ENCODE results near the gene SPTLC3. TPM values are rescaled to one million over a fixed set of nuclear protein-coding genes. Genes with fewer than 3 reads are reported as not detected.

The SPTLC3 gene
- total and polyA plus RNA-seq, 2 of the 13 experiments (the other 11 are each of a cell fraction or from before 2014, with no cell fraction given), result 20.5 to 95.6 TPM

DNA sequence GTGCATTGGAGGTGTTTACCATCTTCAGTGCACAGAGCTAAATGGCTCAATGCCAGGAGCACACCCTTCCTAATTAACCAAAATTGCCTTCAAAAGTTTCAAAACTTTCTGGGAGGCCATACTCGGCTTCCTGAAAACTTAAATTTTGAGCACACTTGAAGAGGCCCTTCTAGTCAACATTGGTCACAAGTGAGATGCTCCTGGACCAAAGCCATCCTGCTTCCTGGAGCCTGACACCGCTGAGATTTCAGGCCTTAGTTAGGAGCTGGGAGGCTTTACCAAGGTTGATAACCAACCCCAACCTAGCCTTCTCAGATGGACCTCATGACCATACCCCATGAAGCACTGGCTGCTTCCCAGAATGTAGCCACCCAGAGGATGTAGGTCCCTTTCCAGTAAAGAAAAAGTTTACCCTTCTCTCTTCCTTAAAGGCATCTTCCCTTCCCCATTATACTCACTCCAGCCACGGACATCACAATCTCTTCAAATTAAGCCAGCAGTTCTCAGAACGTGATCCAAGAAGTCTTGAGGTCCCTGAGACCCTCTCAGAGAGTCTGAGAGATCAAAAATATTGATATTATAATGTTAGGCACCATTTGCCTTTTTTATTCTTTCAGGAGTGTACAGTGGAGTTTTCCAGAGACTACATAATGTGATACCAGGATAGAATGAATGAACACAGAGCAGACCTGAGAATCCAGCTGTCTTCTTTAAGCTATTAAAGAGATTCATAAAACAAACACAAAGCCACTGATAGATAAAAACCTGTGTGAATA, 32.8 kb upstream of the SPTLC3 start:
- Histone ChIP-seq H3K36me3 (replicated peaks in 1 of 2; ENCODE audit: control insufficient read depth in 1 of 2, insufficient read depth in 2 of 2, low read length in 2 of 2) (no peaks in the 10 kb centered on the region), H2AFZ (ENCODE audit: low read length) (peak overlapping the region; percentile 50), H3K4me1 (ENCODE audit: insufficient read depth, low read length) (peaks cover 64% of the 10 kb centered on the region), H3K4me3 (replicated peaks in 1 of 3; ENCODE audit: insufficient read depth in 1 of 3, low read depth in 2 of 3, low read length in 3 of 3) (peak overlapping the region in 2 of 3 experiments; percentile 40 to 43; a peak in 2 of 6 replicates), H3K27me3 (ENCODE audit: control insufficient read depth in 1 of 2, insufficient read depth in 2 of 2, low read length in 2 of 2) (no peaks in the 10 kb centered on the region), H3K9me3 (ENCODE audit: low read length) (peaks cover 8% of the 10 kb centered on the region), H3K9ac (ENCODE audit: insufficient read depth, low read depth, low read length) (peak overlapping the region; percentile 57), H3K27ac (ENCODE audit: extremely low read length, insufficient read depth, low read length) (peak overlapping the region; percentile 80), H4K20me1 (ENCODE audit: insufficient read depth, low read length) (no peaks in the 10 kb centered on the region), H3K4me2 (ENCODE audit: low read depth, low read length) (peak overlapping the region; percentile 84), H3K79me2 (ENCODE audit: insufficient read depth, low read length) (no peaks in the 10 kb centered on the region)
- no peak for FAIRE-seq
- ATAC-seq, result no peak
- BruUV-seq (replicated peaks), result no TSS peak
- 85% methylated on average over 4 of the region's 4 CpGs for WGBS (ENCODE audit: low lambda C conversion rate)
- in situ Hi-C loops (cut with HindIII; ENCODE audit: extremely low pct_ligation_motif_present, low pct_unique_long_range_greater_than_20kb), result loop anchor here (5.0 to 10.0 kb wide), 2 partner anchors 126 to 809 kb away; partner anchors contain the start of genes ESF1 and NDUFAF5
- POLR2A ChIA-PET, result interaction anchor here (0.8 to 3.1 kb wide), 16 partner anchors 33 to 268 kb away, joined by 3 to 36 read pairs (median 8); partner anchors contain the start of gene SPTLC3
- intact Hi-C loops (cut with micrococcal nuclease; ENCODE audit: unreplicated experiment), result no loop called here
- DNase-seq (ENCODE audit: low spot score), result no peak
- CTCF ChIA-PET (ENCODE audit: low intra/inter-chr PET ratio, low total read pairs), result no interaction called here
- TF ChIP-seq, protein P1, sequence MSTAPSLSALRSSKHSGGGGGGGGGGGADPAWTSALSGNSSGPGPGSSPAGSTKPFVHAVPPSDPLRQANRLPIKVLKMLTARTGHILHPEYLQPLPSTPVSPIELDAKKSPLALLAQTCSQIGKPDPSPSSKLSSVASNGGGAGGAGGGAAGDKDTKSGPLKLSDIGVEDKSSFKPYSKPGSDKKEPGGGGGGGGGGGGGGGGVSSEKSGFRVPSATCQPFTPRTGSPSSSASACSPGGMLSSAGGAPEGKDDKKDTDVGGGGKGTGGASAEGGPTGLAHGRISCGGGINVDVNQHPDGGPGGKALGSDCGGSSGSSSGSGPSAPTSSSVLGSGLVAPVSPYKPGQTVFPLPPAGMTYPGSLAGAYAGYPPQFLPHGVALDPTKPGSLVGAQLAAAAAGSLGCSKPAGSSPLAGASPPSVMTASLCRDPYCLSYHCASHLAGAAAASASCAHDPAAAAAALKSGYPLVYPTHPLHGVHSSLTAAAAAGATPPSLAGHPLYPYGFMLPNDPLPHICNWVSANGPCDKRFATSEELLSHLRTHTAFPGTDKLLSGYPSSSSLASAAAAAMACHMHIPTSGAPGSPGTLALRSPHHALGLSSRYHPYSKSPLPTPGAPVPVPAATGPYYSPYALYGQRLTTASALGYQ (CRISPR knock-in tag; IDR thresholded peaks at IDR 0.05), result 0 out of 2 replicates have a peak, but pooled peaks have one; percentile 19
- TF ChIP-seq, protein P2, sequence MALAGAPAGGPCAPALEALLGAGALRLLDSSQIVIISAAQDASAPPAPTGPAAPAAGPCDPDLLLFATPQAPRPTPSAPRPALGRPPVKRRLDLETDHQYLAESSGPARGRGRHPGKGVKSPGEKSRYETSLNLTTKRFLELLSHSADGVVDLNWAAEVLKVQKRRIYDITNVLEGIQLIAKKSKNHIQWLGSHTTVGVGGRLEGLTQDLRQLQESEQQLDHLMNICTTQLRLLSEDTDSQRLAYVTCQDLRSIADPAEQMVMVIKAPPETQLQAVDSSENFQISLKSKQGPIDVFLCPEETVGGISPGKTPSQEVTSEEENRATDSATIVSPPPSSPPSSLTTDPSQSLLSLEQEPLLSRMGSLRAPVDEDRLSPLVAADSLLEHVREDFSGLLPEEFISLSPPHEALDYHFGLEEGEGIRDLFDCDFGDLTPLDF (CRISPR knock-in tag; IDR thresholded peaks at IDR 0.05), result 0 out of 2 replicates have a peak, but pooled peaks have one; percentile 25
- TF ChIP-seq, protein P3, sequence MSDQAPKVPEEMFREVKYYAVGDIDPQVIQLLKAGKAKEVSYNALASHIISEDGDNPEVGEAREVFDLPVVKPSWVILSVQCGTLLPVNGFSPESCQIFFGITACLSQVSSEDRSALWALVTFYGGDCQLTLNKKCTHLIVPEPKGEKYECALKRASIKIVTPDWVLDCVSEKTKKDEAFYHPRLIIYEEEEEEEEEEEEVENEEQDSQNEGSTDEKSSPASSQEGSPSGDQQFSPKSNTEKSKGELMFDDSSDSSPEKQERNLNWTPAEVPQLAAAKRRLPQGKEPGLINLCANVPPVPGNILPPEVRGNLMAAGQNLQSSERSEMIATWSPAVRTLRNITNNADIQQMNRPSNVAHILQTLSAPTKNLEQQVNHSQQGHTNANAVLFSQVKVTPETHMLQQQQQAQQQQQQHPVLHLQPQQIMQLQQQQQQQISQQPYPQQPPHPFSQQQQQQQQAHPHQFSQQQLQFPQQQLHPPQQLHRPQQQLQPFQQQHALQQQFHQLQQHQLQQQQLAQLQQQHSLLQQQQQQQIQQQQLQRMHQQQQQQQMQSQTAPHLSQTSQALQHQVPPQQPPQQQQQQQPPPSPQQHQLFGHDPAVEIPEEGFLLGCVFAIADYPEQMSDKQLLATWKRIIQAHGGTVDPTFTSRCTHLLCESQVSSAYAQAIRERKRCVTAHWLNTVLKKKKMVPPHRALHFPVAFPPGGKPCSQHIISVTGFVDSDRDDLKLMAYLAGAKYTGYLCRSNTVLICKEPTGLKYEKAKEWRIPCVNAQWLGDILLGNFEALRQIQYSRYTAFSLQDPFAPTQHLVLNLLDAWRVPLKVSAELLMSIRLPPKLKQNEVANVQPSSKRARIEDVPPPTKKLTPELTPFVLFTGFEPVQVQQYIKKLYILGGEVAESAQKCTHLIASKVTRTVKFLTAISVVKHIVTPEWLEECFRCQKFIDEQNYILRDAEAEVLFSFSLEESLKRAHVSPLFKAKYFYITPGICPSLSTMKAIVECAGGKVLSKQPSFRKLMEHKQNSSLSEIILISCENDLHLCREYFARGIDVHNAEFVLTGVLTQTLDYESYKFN (CRISPR knock-in tag; conservative IDR thresholded peaks at IDR 0.05), result 0 out of 2 replicates have a peak, but pooled peaks have one; percentile 20
- no peak for TF ChIP-seq ZNF839 (CRISPR knock-in tag; IDR thresholded peaks at IDR 0.05; ENCODE audit: borderline replicate concordance)
- TF ChIP-seq, protein P4, sequence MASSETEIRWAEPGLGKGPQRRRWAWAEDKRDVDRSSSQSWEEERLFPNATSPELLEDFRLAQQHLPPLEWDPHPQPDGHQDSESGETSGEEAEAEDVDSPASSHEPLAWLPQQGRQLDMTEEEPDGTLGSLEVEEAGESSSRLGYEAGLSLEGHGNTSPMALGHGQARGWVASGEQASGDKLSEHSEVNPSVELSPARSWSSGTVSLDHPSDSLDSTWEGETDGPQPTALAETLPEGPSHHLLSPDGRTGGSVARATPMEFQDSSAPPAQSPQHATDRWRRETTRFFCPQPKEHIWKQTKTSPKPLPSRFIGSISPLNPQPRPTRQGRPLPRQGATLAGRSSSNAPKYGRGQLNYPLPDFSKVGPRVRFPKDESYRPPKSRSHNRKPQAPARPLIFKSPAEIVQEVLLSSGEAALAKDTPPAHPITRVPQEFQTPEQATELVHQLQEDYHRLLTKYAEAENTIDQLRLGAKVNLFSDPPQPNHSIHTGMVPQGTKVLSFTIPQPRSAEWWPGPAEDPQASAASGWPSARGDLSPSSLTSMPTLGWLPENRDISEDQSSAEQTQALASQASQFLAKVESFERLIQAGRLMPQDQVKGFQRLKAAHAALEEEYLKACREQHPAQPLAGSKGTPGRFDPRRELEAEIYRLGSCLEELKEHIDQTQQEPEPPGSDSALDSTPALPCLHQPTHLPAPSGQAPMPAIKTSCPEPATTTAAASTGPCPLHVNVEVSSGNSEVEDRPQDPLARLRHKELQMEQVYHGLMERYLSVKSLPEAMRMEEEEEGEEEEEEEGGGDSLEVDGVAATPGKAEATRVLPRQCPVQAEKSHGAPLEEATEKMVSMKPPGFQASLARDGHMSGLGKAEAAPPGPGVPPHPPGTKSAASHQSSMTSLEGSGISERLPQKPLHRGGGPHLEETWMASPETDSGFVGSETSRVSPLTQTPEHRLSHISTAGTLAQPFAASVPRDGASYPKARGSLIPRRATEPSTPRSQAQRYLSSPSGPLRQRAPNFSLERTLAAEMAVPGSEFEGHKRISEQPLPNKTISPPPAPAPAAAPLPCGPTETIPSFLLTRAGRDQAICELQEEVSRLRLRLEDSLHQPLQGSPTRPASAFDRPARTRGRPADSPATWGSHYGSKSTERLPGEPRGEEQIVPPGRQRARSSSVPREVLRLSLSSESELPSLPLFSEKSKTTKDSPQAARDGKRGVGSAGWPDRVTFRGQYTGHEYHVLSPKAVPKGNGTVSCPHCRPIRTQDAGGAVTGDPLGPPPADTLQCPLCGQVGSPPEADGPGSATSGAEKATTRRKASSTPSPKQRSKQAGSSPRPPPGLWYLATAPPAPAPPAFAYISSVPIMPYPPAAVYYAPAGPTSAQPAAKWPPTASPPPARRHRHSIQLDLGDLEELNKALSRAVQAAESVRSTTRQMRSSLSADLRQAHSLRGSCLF (CRISPR knock-in tag; IDR thresholded peaks at IDR 0.05; ENCODE audit: borderline replicate concordance), result 0 out of 2 replicates have a peak, but pooled peaks have one; percentile 33
- TF ChIP-seq, protein P5, sequence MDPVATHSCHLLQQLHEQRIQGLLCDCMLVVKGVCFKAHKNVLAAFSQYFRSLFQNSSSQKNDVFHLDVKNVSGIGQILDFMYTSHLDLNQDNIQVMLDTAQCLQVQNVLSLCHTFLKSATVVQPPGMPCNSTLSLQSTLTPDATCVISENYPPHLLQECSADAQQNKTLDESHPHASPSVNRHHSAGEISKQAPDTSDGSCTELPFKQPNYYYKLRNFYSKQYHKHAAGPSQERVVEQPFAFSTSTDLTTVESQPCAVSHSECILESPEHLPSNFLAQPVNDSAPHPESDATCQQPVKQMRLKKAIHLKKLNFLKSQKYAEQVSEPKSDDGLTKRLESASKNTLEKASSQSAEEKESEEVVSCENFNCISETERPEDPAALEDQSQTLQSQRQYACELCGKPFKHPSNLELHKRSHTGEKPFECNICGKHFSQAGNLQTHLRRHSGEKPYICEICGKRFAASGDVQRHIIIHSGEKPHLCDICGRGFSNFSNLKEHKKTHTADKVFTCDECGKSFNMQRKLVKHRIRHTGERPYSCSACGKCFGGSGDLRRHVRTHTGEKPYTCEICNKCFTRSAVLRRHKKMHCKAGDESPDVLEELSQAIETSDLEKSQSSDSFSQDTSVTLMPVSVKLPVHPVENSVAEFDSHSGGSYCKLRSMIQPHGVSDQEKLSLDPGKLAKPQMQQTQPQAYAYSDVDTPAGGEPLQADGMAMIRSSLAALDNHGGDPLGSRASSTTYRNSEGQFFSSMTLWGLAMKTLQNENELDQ (CRISPR knock-in tag; IDR thresholded peaks at IDR 0.05; ENCODE audit: borderline replicate concordance), result 0 out of 2 replicates have a peak, but pooled peaks have one; percentile 36
